Gastrocnemius medialis (tissue), 4 donors: ENCODE measurements around the gene SLC35B2.

Experiments used
- CTCF ChIP-seq, 5 experiments: fragments of 450-650 bp in 3 of 5; fragments of 200-600 bp in 2 of 5; sonication (generic) in 2 of 5; IDR thresholded peaks in 4 of 5; conservative IDR thresholded peaks in 1 of 5; 1 replicate in 4 of 5; 2 replicates in 1 of 5; pipeline ENCODE4 v1.5.1; 2016 to 2019; ENCODE audit warnings: antibody characterized with exemption in 5 of 5, mild to moderate bottlenecking in 3 of 5, moderate library complexity in 3 of 5
- POLR2A ChIP-seq, 2 donors: fragments of 450-650 bp; IDR thresholded peaks; one replicate each; pipeline ENCODE4 v1.6.1; 2017; ENCODE audit warnings: antibody characterized with exemption in 2 of 2, mild to moderate bottlenecking in 2 of 2, moderate library complexity in 2 of 2

GRCh38 chr6:44272999-44273566 is 15.8 kb upstream of the SLC35B2 start:
- TF ChIP-seq CTCF (IDR thresholded peaks at IDR 0.05 in 4 of 5, conservative IDR thresholded peaks at IDR 0.05 in 1 of 5): no peak
- no peak for TF ChIP-seq POLR2A (IDR thresholded peaks at IDR 0.05)
